Activated CD8-positive, alpha-beta T cell treated with anti-CD3 and anti-CD28 coated beads for 36 hours (primary cell): ENCODE results near the gene RPRD1B. TPM values are rescaled to one million over a fixed set of nuclear protein-coding genes. Genes with fewer than 3 reads are reported as not detected.
A peak's percentile ranks its signal among the peaks of the same experiment; 100 is the strongest.

Source experiments
- ATAC-seq: fragments of 200-7000 bp; cut with Tn5 transposase; one replicate; pipeline ENCODE4 v1.10.0; 2021; ENCODE audit warnings: mild to moderate bottlenecking, moderate library complexity
- CTCF ChIA-PET: fragments of 350-600 bp; sonication (Branson Sonifier 250); formaldehyde crosslinking; loops from one replicate; lab custom pipeline; 2021; ENCODE audit warnings: antibody characterized with exemption; lab: Charles Lee
- POLR2A ChIA-PET: fragments of 350-600 bp; sonication (Branson Sonifier 250); formaldehyde crosslinking; loops from one replicate; lab custom pipeline; 2021; ENCODE audit warnings: antibody characterized with exemption; lab: Charles Lee
- DNase-seq: peaks from one replicate; pipeline ENCODE4 v3.0.0-alpha.2; 2020
- H3K27ac Mint-ChIP-seq: one replicate; pipeline ENCODE4 v1.8.0; 2021; ENCODE audit warnings: mild to moderate bottlenecking, mixed read lengths
- H3K27me3 Mint-ChIP-seq: one replicate; pipeline ENCODE4 v1.8.0; 2021; ENCODE audit warnings: mixed read lengths
- H3K36me3 Mint-ChIP-seq: one replicate; pipeline ENCODE4 v1.8.0; 2021; ENCODE audit warnings: low read depth, mixed read lengths
- H3K4me1 Mint-ChIP-seq: one replicate; pipeline ENCODE4 v1.8.0; 2021; ENCODE audit warnings: low read depth, mixed read lengths
- H3K4me3 Mint-ChIP-seq: one replicate; pipeline ENCODE4 v1.8.0; 2021; ENCODE audit warnings: mild to moderate bottlenecking, moderate library complexity, mixed read lengths
- H3K9me3 Mint-ChIP-seq: one replicate; pipeline ENCODE4 v1.8.0; 2021; ENCODE audit warnings: mixed read lengths
- intact Hi-C: fragments of 100-400 bp; cut with micrococcal nuclease; formaldehyde crosslinking; loops from one replicate; pipeline ENCODE4 v1.10.0; 2022
- total RNA-seq, 2 experiments: library from RNA; stranded (reverse); gene quantifications; one replicate each; pipeline ENCODE4 v1.2.3, GENCODE V29; 2021
- TF ChIP-seq, protein P1 (sequence below): fragments of 200-600 bp; IDR thresholded peaks from one replicate; pipeline ENCODE4 v1.8.0; 2022; ENCODE audit warnings: antibody characterized with exemption, mild to moderate bottlenecking

The RPRD1B gene, protein sequence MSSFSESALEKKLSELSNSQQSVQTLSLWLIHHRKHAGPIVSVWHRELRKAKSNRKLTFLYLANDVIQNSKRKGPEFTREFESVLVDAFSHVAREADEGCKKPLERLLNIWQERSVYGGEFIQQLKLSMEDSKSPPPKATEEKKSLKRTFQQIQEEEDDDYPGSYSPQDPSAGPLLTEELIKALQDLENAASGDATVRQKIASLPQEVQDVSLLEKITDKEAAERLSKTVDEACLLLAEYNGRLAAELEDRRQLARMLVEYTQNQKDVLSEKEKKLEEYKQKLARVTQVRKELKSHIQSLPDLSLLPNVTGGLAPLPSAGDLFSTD
- total RNA-seq, result 10 to 100 TPM; 29.1 to 29.3 TPM

DNA sequence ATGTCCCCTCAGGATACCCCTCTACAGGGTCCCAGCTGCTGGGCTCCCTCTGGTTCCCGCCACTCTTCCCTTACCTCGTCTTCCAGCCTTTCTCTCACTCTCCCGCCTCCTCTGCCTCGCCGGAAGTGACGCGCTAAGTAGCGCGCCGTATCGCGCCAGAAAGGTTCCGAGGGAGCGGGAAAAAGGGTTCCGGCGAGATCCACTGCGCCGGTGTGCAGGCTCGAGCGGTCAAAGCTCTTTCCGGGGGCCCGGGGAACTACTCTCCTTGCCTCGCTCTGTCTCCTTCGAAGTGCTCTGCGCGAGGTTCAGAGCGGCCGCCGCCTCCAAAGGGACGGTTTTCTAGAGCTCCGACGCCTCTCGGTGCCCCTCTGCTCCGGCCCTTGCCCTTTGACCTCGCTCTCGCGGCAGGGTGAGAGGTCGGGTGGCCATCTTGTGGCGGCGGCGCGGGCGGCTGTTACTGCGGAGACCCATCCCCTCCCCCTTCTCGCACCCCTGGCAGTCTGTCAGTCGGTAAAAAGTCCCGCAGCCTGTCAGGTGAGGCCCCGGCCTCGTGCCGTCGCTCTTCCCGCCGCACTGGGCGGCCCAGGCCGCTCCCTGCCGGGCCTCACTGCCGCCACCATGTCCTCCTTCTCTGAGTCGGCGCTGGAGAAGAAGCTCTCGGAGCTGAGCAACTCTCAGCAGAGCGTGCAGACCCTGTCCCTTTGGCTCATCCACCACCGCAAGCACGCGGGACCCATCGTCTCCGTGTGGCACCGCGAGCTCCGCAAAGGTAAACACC is at the start of gene RPRD1B, which contains the start of gene TTI1:
RPRD1B (plus strand) TSS at position 417 of the 778 bp plus-strand sequence; CDS start at position 619, 202 bp downstream.
TTI1 (minus strand) TSS at position 127 of the 778 bp plus-strand sequence. CDS start 19,640 bp downstream, outside the sequence.
- peak; percentile 89 for ATAC-seq
- ChIA-PET POLR2A (interaction anchor here (0.6 to 2.4 kb wide), 22 partner anchors 10 to 938 kb away, joined by 3 to 23 read pairs (median 4); partner anchors contain the start of gene RBL1), CTCF (interaction anchor here (1.0 to 2.2 kb wide), 6 partner anchors 10 to 187 kb away, joined by 3 to 9 read pairs (median 4); no protein-coding TSS in a partner anchor)
- DNase-seq, result peak; percentile 91
- peak within 1 kb of the TSS; percentile 99 for H3K27ac Mint-ChIP-seq
- H3K27me3 Mint-ChIP-seq, result no peaks in the 10 kb centered on the region
- H3K4me3 Mint-ChIP-seq, result peak within 1 kb of the TSS; percentile 88
- H3K36me3 Mint-ChIP-seq, result peaks cover 49% of the 10 kb centered on the region
- no peaks in the 10 kb centered on the region for H3K9me3 Mint-ChIP-seq
- TF ChIP-seq, protein P1, sequence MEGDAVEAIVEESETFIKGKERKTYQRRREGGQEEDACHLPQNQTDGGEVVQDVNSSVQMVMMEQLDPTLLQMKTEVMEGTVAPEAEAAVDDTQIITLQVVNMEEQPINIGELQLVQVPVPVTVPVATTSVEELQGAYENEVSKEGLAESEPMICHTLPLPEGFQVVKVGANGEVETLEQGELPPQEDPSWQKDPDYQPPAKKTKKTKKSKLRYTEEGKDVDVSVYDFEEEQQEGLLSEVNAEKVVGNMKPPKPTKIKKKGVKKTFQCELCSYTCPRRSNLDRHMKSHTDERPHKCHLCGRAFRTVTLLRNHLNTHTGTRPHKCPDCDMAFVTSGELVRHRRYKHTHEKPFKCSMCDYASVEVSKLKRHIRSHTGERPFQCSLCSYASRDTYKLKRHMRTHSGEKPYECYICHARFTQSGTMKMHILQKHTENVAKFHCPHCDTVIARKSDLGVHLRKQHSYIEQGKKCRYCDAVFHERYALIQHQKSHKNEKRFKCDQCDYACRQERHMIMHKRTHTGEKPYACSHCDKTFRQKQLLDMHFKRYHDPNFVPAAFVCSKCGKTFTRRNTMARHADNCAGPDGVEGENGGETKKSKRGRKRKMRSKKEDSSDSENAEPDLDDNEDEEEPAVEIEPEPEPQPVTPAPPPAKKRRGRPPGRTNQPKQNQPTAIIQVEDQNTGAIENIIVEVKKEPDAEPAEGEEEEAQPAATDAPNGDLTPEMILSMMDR, result no peak
- peaks cover 60% of the 10 kb centered on the region for H3K4me1 Mint-ChIP-seq
- intact Hi-C loops, result no loop called here

DNA sequence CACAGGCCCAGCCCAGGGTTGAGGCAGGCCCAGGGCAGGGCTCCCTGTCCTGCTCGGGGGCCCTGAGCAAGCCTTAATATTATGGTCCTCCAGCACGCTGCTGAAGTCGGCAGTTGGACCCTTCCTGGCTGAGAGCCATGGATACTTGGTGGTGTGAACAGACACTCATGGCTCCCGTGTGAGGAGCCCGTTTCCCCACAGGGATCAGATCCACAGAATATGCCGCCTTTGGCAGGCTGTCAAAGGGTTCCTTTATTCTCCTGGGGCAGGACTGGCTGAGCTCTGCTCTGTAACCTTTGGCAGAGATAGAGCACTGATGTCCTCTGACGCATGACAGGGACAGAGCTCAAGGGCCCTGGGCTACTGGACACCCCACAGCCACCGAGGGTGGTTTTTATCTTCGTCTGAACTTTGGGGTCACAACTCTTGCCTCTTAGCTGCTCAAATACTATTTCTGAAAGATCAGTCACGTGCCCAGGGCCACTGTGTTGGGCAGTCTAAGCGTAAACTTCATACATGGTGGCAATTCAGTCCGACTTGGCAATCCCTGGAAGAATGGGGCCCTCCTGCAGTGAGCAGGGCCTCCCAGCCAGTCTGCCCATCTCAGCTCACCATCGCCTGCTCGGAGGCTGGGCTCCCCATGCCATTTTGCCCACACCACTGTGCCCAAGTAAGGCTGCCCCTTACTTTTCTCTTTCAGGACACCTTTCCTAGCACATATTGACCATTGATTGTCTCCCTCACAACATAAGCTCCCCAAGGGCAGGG is 49.3 kb upstream of the RPRD1B start:
- Mint-ChIP-seq H3K4me3 (no peak overlapping the region), H3K36me3 (peaks cover 18% of the 10 kb centered on the region), H3K9me3 (no peaks in the 10 kb centered on the region), H3K27ac (no peak overlapping the region), H3K4me1 (no peaks in the 10 kb centered on the region), H3K27me3 (no peaks in the 10 kb centered on the region)
- no peak for DNase-seq
- no peak for ATAC-seq
- CTCF ChIA-PET, result no interaction called here
- TF ChIP-seq, protein P1, result no peak
- intact Hi-C loops, result no loop called here
- POLR2A ChIA-PET, result no interaction called here

DNA sequence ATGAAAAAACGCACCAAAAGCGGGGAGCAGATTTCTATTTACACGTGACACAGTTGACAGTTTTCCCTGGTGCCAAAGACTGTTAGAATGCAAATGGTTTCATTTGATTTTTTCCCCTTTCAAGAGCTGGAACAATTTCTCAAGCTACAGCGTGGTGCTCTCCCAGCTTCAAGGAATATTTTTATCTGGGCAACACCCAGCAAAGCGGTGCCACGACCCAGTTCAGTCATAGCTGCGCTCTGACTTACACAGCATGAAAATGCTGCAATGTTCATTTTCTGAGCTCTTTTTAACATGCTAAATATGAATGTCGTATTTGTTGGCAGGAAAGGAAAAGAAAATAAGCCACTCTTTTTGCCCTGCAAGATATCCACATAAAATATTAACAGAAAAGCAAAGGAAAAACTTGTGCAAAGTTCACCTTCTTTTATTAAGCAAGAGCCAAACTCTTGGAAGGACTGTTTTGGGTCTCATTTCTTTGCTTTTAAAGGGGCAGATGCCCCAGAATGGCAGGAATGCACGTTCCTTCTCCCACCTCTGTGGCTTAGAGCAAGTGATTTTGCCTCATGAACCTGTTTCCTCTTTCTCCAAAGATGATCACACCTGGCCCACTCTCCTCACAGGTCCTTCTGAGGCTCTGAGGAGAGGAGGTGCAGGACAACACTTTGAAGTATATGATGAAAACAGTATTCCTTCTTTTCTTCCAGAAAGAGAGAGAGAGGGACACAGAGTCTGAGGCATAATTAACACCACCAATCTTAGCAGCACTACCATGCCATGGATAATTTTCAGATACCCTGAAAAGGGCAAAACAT is 47.3 kb upstream of the RPRD1B start:
- ChIA-PET POLR2A (no interaction called here), CTCF (interaction anchor here (1.2 kb wide), 1 partner anchor 335 kb away, joined by 3 read pairs; no protein-coding TSS in a partner anchor)
- Mint-ChIP-seq H3K4me1 (peaks cover 11% of the 10 kb centered on the region), H3K36me3 (peaks cover 31% of the 10 kb centered on the region), H3K27ac (no peak overlapping the region), H3K27me3 (no peaks in the 10 kb centered on the region), H3K9me3 (no peaks in the 10 kb centered on the region), H3K4me3 (no peak overlapping the region)
- intact Hi-C loops, result no loop called here
- TF ChIP-seq, protein P1, result no peak
- no peak for ATAC-seq
- DNase-seq, result no peak

DNA sequence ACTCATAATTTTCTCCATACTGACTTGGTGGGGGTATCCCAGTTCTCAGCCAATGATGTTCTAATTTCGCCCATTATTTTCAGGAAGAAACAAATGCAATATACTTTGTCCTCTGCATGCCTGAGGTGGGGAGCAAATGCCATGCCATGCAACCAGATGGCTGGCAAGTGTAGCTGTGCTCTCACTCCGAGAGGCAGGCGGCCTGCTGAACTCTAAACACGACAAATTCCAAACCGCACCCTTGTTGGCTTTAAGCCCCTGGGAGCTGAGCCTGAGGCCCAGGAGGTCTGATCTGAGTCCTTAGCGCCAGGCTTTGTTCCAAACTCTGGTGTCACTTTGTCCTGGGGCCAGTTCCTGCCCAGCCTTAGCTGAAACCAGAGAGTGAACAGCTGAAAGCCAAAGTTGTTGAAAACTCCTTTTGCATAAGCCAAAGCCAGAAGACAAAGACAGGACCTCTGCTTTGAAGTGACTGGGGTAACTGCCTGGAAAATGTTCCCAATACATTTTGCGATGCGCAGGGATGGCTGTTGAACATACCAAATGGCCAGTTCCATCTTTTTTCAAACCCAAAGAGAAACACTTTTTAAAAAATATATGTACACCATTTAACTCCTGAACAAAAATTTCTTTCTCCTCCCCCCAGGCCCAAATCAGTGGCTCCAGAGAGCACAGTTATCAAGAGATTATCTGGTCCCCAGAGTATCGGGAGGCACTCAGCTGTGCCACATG is 46.5 kb upstream of the RPRD1B start:
- H3K4me3 Mint-ChIP-seq, result no peak overlapping the region
- no peaks in the 10 kb centered on the region for H3K27me3 Mint-ChIP-seq
- TF ChIP-seq, protein P1, result no peak
- intact Hi-C loops, result no loop called here
- peaks cover 16% of the 10 kb centered on the region for H3K4me1 Mint-ChIP-seq
- ChIA-PET CTCF (interaction anchor here (1.2 kb wide), 1 partner anchor 336 kb away, joined by 3 read pairs; no protein-coding TSS in a partner anchor), POLR2A (no interaction called here)
- no peak overlapping the region for H3K27ac Mint-ChIP-seq
- ATAC-seq (no peak), DNase-seq (no peak)
- H3K36me3 Mint-ChIP-seq, result peaks cover 34% of the 10 kb centered on the region
- H3K9me3 Mint-ChIP-seq, result no peaks in the 10 kb centered on the region
